SK-N-SH (cell line): Measurements from ENCODE around the gene AUTS2. TPM values are rescaled to one million over a fixed set of nuclear protein-coding genes. Genes with fewer than 3 reads are reported as not detected.
A peak's percentile ranks its signal among the peaks of the same experiment; 100 is the strongest.

Source experiments
- CTCF ChIA-PET: fragments of 300-600, 350-600 bp; formaldehyde crosslinking; extraction: SDS; loops from one replicate; lab custom pipeline; 2021; lab: Yijun Ruan, JAX
- POLR2A ChIA-PET: fragments of 350-600 bp; sonication (Branson Sonifier 250); formaldehyde crosslinking; extraction: SDS; loops from one replicate; lab custom pipeline; 2020; ENCODE audit warnings: antibody characterized with exemption, inconsistent platforms; lab: Yijun Ruan, JAX
- DNase-seq: peaks from one replicate; pipeline ENCODE4 v3.0.0; 2012
- H2AFZ ChIP-seq: fragments of 200-600 bp; sonication (generic); 2 replicates; pipeline ENCODE4 v1.8.1; 2016; ENCODE audit warnings: antibody characterized with exemption, mild to moderate bottlenecking, low read depth
- H3F3A ChIP-seq: fragments of 200-600 bp; sonication (generic); replicated peaks from 2 replicates; pipeline ENCODE3; 2016; ENCODE audit warnings: antibody characterized with exemption, mild to moderate bottlenecking; ENCODE audit not compliant: insufficient read depth
- H3K27ac ChIP-seq, 2 experiments: fragments of 200-500 bp in 1 of 2; fragments of 200-600 bp in 1 of 2; sonication (Bioruptor generic) in 1 of 2; sonication (generic), shearing (Covaris generic) in 1 of 2; 2 replicates each; pipeline versions ENCODE4 v1.5.1 to v1.6.1; 2014 to 2016; ENCODE audit warnings: low read depth in 2 of 2, inconsistent platforms in 1 of 2, low read length in 1 of 2, mild to moderate bottlenecking in 1 of 2, mixed read lengths in 1 of 2
- H3K27me3 ChIP-seq: fragments of 200-600 bp; sonication (generic), shearing (Covaris generic); 2 replicates; pipeline ENCODE4 v1.6.1; 2016; ENCODE audit warnings: mixed run types; ENCODE audit not compliant: insufficient read depth
- H3K36me3 ChIP-seq, 2 experiments: fragments of 200-500 bp in 1 of 2; fragments of 200-600 bp in 1 of 2; sonication (Bioruptor generic) in 1 of 2; sonication (generic) in 1 of 2; replicated peaks in 1 of 2; 2 replicates each; pipeline versions ENCODE3 to v1.5.1; 2014 to 2016; ENCODE audit warnings: low read length in 1 of 2, mild to moderate bottlenecking in 1 of 2; ENCODE audit not compliant: insufficient read depth in 2 of 2, control insufficient read depth in 1 of 2
- H3K4me1 ChIP-seq, 2 experiments: fragments of 200-500 bp in 1 of 2; fragments of 200-600 bp in 1 of 2; sonication (Bioruptor generic) in 1 of 2; sonication (generic), shearing (Covaris generic) in 1 of 2; 2 replicates each; pipeline versions ENCODE4 v1.5.1 to v1.6.1; 2014 to 2016; ENCODE audit warnings: low read depth in 1 of 2, low read length in 1 of 2, mixed run types in 1 of 2; ENCODE audit not compliant: insufficient read depth in 2 of 2, control insufficient read depth in 1 of 2
- H3K4me2 ChIP-seq: fragments of 200-600 bp; sonication (generic), shearing (Covaris generic); 2 replicates; pipeline ENCODE4 v1.6.1; 2017; ENCODE audit warnings: mixed run types
- H3K4me3 ChIP-seq, 2 experiments: fragments of 200-500 bp in 1 of 2; fragments of 200-600 bp in 1 of 2; sonication (Bioruptor generic) in 1 of 2; sonication (generic), shearing (Covaris generic) in 1 of 2; 2 replicates each; pipeline versions ENCODE4 v1.5.1 to v1.8.1; 2014 to 2016; ENCODE audit warnings: low read depth in 2 of 2, inconsistent platforms in 1 of 2, low read length in 1 of 2, mild to moderate bottlenecking in 1 of 2, mixed read lengths in 1 of 2, moderate library complexity in 1 of 2
- H3K79me2 ChIP-seq: fragments of 200-600 bp; sonication (generic); 2 replicates; pipeline ENCODE4 v1.8.1; 2017; ENCODE audit warnings: mild to moderate bottlenecking; ENCODE audit not compliant: insufficient read depth
- H3K9ac ChIP-seq: fragments of 200-600 bp; sonication (generic); 2 replicates; pipeline ENCODE4 v1.6.1; 2017; ENCODE audit warnings: mixed run types
- H3K9me2 ChIP-seq: fragments of 200-600 bp; sonication (generic); 2 replicates; pipeline ENCODE4 v1.6.1; 2017; ENCODE audit warnings: mixed run types
- H3K9me3 ChIP-seq: fragments of 200-600 bp; sonication (generic); 2 replicates; pipeline ENCODE4 v1.6.1; 2017; ENCODE audit warnings: mixed run types, mild to moderate bottlenecking, moderate library complexity
- H4K20me1 ChIP-seq: fragments of 200-600 bp; sonication (generic); 2 replicates; pipeline ENCODE4 v1.6.1; 2017; ENCODE audit warnings: mild to moderate bottlenecking, mixed run types; ENCODE audit not compliant: insufficient read depth
- ELF1 ChIP-seq: IDR thresholded peaks from 2 replicates; pipeline ENCODE4 v1.4.0; 2012
- EP300 ChIP-seq, 2 experiments: IDR thresholded peaks; 2 replicates each; pipeline versions ENCODE4 v1.4.0 to v1.6.1; 2012; ENCODE audit warnings: borderline replicate concordance in 1 of 2, low read depth in 1 of 2, low read length in 1 of 2
- FOXM1 ChIP-seq: IDR thresholded peaks from 2 replicates; pipeline ENCODE4 v1.4.0; 2012; ENCODE audit warnings: low read depth, mild to moderate bottlenecking
- MEF2A ChIP-seq: IDR thresholded peaks from 2 replicates; pipeline ENCODE4 v1.4.0; 2012; ENCODE audit warnings: low read depth, borderline replicate concordance
- MXI1 ChIP-seq: IDR thresholded peaks from 2 replicates; pipeline ENCODE4 v1.6.1; 2012; ENCODE audit warnings: mild to moderate bottlenecking, low read depth, low read length, improper control_type of control experiment
- NRF1 ChIP-seq: IDR thresholded peaks from 2 replicates; pipeline ENCODE4 v1.6.1; 2012; ENCODE audit warnings: low read depth, mild to moderate bottlenecking, low read length
- SMC3 ChIP-seq: IDR thresholded peaks from 2 replicates; pipeline ENCODE4 v1.6.1; 2012; ENCODE audit warnings: low read depth, low read length, improper control_type of control experiment
- TAF1 ChIP-seq: IDR thresholded peaks from 2 replicates; pipeline ENCODE4 v1.6.1; 2012; ENCODE audit warnings: low read depth, mild to moderate bottlenecking, low read length, moderate library complexity, borderline replicate concordance
- WGBS: methylation state at CpG from one replicate; pipeline ENCODE4 v1.1.6; 2017; ENCODE audit warnings: low lambda C conversion rate; 5-methylcytosine and 5-hydroxymethylcytosine counted together
- polyA plus RNA-seq, 3 experiments: library from polyadenylated mRNA; depleted of rRNA; stranded (reverse); fragments of >200 nt; gene quantifications; 2 replicates each; pipeline ENCODE4 v1.2.3, GENCODE V29; 2012
- TF ChIP-seq, protein P1 (sequence below): IDR thresholded peaks from 2 replicates; pipeline ENCODE4; 2012
- TF ChIP-seq, protein P2 (sequence below): IDR thresholded peaks from 2 replicates; pipeline ENCODE4 v1.4.0; 2012; ENCODE audit warnings: low read depth, borderline replicate concordance
- TF ChIP-seq, protein P3 (sequence below): IDR thresholded peaks from 2 replicates; pipeline ENCODE4 v1.4.0; 2012; ENCODE audit warnings: low read depth

The AUTS2 gene
- polyA plus RNA-seq, 1 of the 3 experiments (the other 2 are of a cell fraction): 15.6 TPM

GRCh38 chr7:69599955-69600709 lies 1.9 kb downstream of the AUTS2 start (continued):
- TF ChIP-seq, protein P1, sequence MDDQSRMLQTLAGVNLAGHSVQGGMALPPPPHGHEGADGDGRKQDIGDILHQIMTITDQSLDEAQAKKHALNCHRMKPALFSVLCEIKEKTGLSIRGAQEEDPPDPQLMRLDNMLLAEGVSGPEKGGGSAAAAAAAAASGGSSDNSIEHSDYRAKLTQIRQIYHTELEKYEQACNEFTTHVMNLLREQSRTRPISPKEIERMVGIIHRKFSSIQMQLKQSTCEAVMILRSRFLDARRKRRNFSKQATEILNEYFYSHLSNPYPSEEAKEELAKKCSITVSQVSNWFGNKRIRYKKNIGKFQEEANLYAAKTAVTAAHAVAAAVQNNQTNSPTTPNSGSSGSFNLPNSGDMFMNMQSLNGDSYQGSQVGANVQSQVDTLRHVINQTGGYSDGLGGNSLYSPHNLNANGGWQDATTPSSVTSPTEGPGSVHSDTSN: no peak
- TF ChIP-seq FOXM1: no peak
- TF ChIP-seq MXI1: peak; percentile 56

DNA sequence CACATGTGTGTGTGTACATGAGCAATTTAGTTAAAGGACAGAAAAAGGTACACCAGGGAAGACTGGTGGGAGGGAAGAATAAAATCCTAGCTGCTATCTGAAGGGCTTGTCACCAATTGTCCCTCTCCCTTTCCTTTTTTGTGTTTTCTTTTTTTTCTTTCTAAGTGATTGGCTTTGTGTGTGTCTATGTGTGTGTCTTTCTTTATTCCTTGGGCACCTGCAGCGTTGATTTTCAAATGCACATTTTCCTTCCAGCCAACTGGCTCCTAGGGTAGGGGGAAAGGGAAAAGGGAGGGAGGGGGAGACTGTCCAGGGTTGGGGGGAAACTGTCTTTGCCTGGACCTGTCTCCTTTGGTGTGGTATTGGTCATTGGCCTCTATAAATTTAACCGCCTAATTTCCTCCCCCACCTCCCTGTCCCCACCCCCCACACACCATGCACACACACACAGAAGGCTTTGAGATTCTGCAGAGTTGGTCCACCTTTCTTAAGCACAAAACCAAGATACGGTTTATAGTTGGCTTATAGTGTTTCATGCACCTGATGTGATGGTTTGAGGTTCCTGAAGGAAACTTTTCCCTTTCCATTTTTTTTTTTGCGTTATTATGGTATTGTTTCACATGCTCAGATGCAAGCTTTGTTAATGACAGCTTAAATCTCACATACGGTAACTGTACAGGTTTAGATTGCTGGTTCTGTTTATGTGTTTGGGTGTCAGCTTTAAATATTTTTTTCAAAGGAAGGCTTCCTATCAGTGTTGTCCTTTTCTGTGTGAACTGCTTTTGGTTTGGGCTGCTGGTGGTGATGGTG lies 2.6 kb downstream of the AUTS2 start:
- POLR2A ChIA-PET: interaction anchor here (0.6 to 1.1 kb wide), 2 partner anchors 42 to 1990 kb away, joined by 3 read pairs; no protein-coding TSS in a partner anchor
- H2AFZ ChIP-seq: no peak overlapping the region
- peak overlapping the region; percentile 84 for H3K9ac ChIP-seq
- DNase-seq: no peak
- peaks cover 8 to 28% of the 10 kb centered on the region in 2 experiments for H3K4me1 ChIP-seq
- H3K27me3 ChIP-seq: no peaks in the 10 kb centered on the region
- H3K4me3 ChIP-seq: peak overlapping the region; percentile 89 to 100
- H3K36me3 ChIP-seq: no peaks in the 10 kb centered on the region
- no peak overlapping the region; a peak in 1 of 4 replicates for H3K27ac ChIP-seq
- H3K9me3 ChIP-seq: no peaks in the 10 kb centered on the region
- H3F3A ChIP-seq: peaks cover 17% of the 10 kb centered on the region
- no peak for TF ChIP-seq TAF1
- TF ChIP-seq EP300 (IDR thresholded peaks at IDR 0.05; ENCODE audit: borderline replicate concordance in 1 of 2, low read depth in 1 of 2, low read length in 1 of 2): no peak
- TF ChIP-seq NRF1: no peak
- no peak for TF ChIP-seq ELF1
- TF ChIP-seq MEF2A: no peak
- TF ChIP-seq, protein P2, sequence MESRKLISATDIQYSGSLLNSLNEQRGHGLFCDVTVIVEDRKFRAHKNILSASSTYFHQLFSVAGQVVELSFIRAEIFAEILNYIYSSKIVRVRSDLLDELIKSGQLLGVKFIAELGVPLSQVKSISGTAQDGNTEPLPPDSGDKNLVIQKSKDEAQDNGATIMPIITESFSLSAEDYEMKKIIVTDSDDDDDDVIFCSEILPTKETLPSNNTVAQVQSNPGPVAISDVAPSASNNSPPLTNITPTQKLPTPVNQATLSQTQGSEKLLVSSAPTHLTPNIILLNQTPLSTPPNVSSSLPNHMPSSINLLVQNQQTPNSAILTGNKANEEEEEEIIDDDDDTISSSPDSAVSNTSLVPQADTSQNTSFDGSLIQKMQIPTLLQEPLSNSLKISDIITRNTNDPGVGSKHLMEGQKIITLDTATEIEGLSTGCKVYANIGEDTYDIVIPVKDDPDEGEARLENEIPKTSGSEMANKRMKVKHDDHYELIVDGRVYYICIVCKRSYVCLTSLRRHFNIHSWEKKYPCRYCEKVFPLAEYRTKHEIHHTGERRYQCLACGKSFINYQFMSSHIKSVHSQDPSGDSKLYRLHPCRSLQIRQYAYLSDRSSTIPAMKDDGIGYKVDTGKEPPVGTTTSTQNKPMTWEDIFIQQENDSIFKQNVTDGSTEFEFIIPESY: no peak
- TF ChIP-seq, protein P3, sequence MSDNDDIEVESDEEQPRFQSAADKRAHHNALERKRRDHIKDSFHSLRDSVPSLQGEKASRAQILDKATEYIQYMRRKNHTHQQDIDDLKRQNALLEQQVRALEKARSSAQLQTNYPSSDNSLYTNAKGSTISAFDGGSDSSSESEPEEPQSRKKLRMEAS: no peak
- TF ChIP-seq SMC3: 0 out of 2 replicates have a peak, but pooled peaks have one; percentile 3
- TF ChIP-seq, all 33 proteins: peak for 1
- CTCF ChIA-PET: interaction anchor here (0.9 to 1.9 kb wide), 7 partner anchors 10 to 332 kb away, joined by 3 to 7 read pairs (median 4); no protein-coding TSS in a partner anchor
- WGBS: 65% methylated on average over 5 of the region's 5 CpGs
- Histone ChIP-seq H3K79me2 (peaks cover 66% of the 10 kb centered on the region), H4K20me1 (peaks cover 53% of the 10 kb centered on the region), H3K4me2 (peak overlapping the region; percentile 96), H3K9me2 (no peaks in the 10 kb centered on the region)
